NAMALWA (cell line): ENCODE results near the gene DCLK1.

Source experiments
- DNase-seq: peaks from one replicate; pipeline ENCODE4 v3.0.0-alpha.2; 2015; ENCODE audit warnings: low spot score

Gene DCLK1

GRCh38 chr13:35826626-35827254 is 304.4 kb downstream of the DCLK1 start:
- peak; percentile 36 for DNase-seq

DNA sequence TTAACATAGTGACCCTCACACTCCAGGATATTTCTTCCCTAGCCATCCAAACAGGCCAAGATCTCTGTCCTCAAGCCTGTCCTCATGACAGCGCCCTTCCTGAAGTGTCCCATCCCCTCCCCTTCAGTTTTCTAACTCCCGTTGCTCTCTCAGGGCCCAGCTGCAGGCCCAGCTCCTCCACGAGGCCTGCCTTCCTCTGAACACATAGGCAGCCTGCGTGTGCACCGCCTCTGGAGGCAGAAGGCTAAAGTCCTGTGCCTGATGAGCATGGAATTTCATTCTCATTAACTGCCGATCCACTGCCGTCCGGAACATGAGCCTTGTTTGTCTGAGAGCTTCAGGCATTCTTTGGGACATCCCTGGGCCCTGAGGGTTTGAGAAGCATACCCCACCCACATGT is 306.4 kb downstream of the DCLK1 start:
- DNase-seq: no peak

DNA sequence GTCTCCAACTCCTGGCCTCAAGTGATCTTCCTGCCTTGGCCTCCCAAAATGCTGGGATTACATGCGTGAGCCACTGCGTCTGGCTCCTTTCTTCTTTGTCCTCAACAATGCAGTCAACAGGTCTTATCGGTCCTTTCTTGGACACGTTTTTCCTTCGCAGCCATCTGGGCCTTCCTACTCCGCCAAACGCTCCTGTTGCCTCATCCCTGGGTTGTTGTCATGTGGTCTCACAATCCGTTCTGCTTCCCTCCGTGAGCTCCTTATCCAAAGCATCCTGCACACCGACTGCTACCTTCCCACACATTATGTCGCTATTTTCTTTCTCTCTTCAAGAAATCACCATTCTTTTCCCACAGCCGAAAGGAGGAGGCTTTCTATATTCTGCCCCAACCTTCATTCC is 306.8 kb downstream of the DCLK1 start:
- no peak for DNase-seq

DNA sequence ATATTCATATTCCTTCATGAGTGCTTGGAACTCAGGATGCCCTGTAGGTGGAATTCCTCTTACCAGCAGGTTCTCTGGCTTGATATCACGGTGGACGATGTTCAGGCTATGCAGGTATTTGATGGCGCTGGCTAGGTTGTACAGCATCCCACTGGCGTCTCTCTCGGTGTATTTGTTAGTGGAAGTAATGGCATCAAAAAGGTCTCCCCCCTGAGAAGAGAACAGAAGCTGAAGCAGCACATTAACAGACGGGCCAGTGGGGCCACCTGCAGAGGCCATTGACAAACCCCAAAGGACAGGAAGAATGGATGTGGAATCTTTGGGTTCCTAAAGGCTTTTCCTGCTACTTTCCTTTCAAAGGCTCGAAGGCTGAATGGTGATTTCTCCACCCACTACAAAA is 308.5 kb downstream of the DCLK1 start:
- no peak for DNase-seq

DNA sequence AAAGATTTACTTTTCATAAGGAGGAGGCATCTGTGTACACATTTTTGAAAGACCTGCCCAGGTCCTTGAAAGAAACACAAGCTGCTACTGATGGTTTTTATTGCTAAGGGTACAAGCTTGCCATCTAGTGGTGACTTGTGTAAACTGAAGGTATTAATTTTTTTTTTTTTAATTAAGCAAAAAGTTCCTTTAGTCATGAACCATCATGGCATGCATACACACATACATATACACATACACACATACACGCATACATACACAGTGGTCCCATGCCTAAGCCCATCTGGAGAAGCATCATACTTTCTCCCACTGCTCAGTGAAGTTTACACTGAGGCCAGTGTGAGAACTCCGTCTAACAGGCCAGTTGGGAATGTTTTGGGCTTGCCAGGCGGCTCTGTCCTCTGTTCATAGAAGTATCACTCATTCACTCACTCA is 312.5 kb downstream of the DCLK1 start:
- peak; percentile 54 for DNase-seq

GRCh38 chr13:35817642-35818607 is 313.3 kb downstream of the DCLK1 start:
- no peak for DNase-seq

- DNase-seq: no peak
Measured at GRCh38 chr13:35814605-35815011, 316.6 kb downstream of the DCLK1 start.

DNA sequence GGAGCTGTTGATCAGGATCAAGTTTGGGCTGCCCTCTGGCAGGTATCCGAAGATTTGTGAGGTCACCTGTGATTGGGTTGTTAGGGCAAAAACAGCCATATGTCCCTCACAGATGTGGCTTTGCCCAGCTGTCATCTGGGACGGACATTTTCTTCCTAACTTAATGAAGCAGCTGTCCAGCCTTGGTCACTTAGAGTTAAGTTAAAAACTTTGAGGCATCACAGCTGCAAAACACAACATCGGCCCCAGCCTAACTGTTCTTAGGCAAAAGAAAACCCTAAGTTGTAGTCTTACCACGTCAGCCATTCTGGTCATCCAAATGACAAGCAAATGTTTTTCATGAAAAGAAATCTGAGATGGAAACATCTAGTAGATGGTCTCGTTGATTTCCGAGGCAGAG is 318.4 kb downstream of the DCLK1 start:
- DNase-seq: no peak

DNA sequence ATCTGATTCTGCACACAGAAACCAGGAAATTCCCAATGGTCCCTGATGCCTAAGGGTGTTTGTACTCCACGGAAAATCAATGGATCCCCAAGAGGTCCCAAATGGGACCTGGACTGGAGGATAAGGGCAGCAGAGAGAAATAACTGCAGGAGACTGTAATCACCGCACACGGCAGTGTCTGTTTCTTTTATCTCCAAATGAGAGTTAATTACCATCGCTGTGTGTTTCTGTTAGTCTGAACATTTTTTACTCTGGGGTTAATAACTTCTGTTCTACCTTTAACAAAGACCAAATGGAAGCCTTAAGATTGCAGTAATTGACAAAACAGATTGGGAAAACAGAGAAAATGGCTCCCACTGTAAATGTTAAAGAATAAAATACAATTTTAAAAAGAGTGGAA is 320.9 kb downstream of the DCLK1 start:
- no peak for DNase-seq

DNA sequence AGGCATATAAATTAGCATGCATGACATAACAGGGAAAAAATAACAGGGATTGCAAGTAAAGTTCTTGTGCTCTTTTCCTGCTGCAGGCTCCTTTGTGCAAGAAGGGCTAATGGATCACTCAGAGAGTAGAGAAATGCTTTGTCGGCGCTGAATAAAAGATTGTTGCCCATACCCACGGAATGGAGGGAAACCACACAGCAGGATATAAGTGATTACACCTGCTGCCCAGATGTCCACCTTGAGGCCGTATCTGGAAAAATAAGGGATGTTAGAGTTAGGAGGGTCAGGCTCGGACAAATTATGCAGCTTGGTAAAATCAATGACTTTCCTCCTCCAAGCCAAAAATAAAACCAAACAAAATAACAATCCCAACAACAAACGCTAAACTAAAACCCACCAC is 322.3 kb downstream of the DCLK1 start:
- DNase-seq: no peak

GRCh38 chr13:35804901-35805300 is 326.3 kb downstream of the DCLK1 start:
- no peak for DNase-seq

DNA sequence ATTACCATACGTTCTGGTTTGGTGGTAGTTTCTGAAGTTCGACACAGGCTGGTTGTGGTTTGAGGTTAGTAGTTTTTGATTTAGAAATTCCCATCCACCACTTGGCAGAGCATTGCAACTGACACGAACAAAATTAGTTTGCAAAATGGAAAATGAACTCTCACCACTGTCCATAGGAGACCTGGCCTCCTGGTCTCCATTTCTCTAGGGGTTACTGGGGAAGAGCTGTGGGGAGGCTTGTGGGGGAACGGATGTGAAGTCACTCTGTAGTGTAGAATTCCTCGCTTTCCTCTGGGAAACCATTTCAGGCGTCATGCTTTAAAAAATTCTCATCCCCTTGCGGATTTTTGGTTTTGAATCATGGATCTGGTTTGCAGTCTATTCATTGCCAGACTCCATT is 333.2 kb downstream of the DCLK1 start:
- DNase-seq: no peak

DNA sequence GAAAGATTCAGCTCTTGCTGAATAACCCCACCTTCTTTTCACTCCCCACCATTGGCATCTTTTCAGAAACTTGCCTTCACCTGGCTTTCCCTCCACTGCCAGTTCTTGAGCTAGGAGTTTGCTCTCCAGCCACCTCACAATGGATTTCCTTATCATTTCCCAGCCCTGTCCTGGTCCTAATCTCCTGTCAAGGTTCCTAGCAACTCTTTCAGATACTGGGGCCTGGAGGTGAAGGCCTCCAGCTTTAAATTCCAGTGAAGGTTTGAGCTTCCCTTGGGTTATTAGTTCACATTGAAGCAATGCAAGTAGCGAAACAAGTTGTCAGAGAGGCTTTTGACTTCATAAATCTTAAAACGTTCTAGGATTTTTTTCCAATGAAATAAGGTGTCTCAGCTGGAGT is 333.9 kb downstream of the DCLK1 start:
- DNase-seq: no peak

DNA sequence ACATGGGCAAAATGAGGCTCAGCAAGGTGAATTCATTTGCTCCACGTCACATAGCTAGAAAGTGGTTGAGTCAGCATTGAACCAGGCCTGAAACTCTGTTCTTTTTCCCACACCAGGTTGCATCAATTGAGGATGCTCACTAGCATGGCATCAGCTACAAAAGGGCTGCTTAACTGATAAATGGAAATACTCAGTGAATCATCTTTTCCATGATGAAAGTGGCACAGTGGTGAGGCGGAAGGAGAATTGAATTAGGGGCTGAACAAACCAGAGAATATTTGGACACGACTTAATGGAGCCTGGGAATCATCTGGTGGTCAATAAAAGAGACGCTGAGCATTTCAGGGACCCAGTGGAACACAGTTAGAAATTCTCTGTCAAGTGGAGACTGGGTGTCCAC is 334.6 kb downstream of the DCLK1 start:
- DNase-seq: no peak

- no peak for DNase-seq
Measured at GRCh38 chr13:35794734-35795389, 336.3 kb downstream of the DCLK1 start.

- DNase-seq: no peak
Measured at GRCh38 chr13:35793823-35794222, 337.4 kb downstream of the DCLK1 start.

GRCh38 chr13:35792911-35793310 is 338.3 kb downstream of the DCLK1 start:
- no peak for DNase-seq

DNA sequence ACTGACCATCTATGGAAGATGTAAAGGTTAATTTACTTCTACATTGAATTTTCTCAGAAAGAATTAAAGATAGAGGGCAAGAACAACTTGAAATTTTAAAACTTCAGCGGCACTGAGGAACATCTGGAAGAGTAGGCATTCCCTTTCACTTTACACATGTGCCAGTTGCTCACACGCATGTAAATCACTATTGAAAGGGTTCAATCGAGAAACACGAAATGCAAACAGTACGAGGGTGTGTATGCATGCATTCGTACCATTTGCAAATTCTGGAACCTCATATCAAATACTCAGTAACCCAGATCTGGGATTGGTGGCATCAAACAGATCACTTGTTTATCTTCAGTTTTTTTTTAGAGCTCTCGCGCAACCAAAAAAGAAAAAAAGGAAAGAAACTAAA is 339.2 kb downstream of the DCLK1 start:
- no peak for DNase-seq

GRCh38 chr13:35791184-35791851 is 339.9 kb downstream of the DCLK1 start:
- DNase-seq: no peak

DNA sequence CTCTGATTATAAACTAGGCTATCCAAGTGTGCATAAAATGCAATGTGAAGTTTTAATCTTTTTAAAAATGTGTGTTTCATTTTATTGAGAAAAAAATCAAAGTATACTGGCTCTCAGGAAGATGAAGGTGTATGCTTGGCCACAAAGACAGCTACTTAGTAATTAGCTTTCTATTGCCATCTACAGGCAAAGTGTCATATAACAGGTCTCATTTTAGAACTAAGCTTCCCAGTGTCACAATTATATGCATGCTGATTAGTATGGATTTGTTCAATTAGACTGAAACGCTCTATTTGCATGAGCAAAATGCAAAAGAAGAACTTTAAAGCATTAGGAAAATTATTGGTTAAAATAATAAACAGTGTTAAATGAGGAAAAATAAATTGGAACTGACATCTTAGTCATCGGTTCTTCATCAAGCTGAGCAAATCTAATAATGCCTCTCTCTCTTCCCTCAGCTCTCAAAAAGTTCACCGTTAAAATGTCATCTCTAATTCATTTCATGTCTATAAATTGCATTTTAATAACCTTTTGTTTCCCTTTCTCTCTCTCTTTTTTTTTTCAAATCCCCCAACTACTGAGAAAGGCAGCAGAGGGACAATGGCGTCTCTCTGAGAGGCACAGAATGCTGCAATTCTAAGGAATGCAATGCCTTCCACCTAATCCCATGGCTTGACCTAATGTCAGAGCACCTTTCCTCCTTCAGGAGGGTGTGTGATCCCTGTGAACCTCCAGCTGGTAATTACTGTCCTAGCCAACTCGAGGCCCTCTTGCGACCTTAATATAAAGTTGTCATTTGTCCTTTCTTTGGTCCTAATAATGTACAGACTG is 341.6 kb downstream of the DCLK1 start:
- peak; percentile 53 for DNase-seq

GRCh38 chr13:35787937-35788336 is 343.2 kb downstream of the DCLK1 start:
- DNase-seq: no peak
